ENCODE results near the gene MTUS2.
"Not testable (repeated sequence)": the region's sequence is repeated elsewhere in the genome, so short reads cannot be mapped to it uniquely, and the experiment has no call there.

The MTUS2 gene

GRCh38 chr13:29384466-29384865, 564.3 kb downstream of the MTUS2 start:
- Histone ChIP-seq H3K4me1 (ENCODE audit: control insufficient read depth, insufficient read depth, low read length, poor library complexity, severe bottlenecking) (no peaks in the 10 kb centered on the region), H3K36me3 (ENCODE audit: control insufficient read depth, insufficient read depth, low read length) (no peaks in the 10 kb centered on the region), H3K4me3 (ENCODE audit: insufficient read depth, low read depth, low read length, poor library complexity, severe bottlenecking) (no peak overlapping the region), H3K27ac (ENCODE audit: insufficient read depth, low read length, poor library complexity, severe bottlenecking) (no peak overlapping the region), H3K27me3 (replicated peaks; ENCODE audit: control insufficient read depth, insufficient read depth, low read length, poor library complexity, severe bottlenecking) (no peaks in the 10 kb centered on the region), H3K9me3 (ENCODE audit: control insufficient read depth, low read length) (no peaks in the 10 kb centered on the region)
- no peak for DNase-seq

GRCh38 chr13:29384871-29385270, 564.7 kb downstream of the MTUS2 start:
- DNase-seq, result no peak
- Histone ChIP-seq H3K27ac (ENCODE audit: insufficient read depth, low read length, poor library complexity, severe bottlenecking) (no peak overlapping the region), H3K4me3 (ENCODE audit: insufficient read depth, low read depth, low read length, poor library complexity, severe bottlenecking) (no peak overlapping the region), H3K27me3 (replicated peaks; ENCODE audit: control insufficient read depth, insufficient read depth, low read length, poor library complexity, severe bottlenecking) (no peaks in the 10 kb centered on the region), H3K9me3 (ENCODE audit: control insufficient read depth, low read length) (no peaks in the 10 kb centered on the region), H3K4me1 (ENCODE audit: control insufficient read depth, insufficient read depth, low read length, poor library complexity, severe bottlenecking) (no peaks in the 10 kb centered on the region), H3K36me3 (ENCODE audit: control insufficient read depth, insufficient read depth, low read length) (no peaks in the 10 kb centered on the region)

GRCh38 chr13:29386246-29386645, 566.1 kb downstream of the MTUS2 start:
- Histone ChIP-seq H3K4me3 (ENCODE audit: insufficient read depth, low read depth, low read length, poor library complexity, severe bottlenecking) (no peak overlapping the region), H3K9me3 (ENCODE audit: control insufficient read depth, low read length) (no peaks in the 10 kb centered on the region), H3K27me3 (replicated peaks; ENCODE audit: control insufficient read depth, insufficient read depth, low read length, poor library complexity, severe bottlenecking) (no peaks in the 10 kb centered on the region), H3K27ac (ENCODE audit: insufficient read depth, low read length, poor library complexity, severe bottlenecking) (no peak overlapping the region), H3K36me3 (ENCODE audit: control insufficient read depth, insufficient read depth, low read length) (no peaks in the 10 kb centered on the region), H3K4me1 (ENCODE audit: control insufficient read depth, insufficient read depth, low read length, poor library complexity, severe bottlenecking) (no peaks in the 10 kb centered on the region)
- no peak for DNase-seq

GRCh38 chr13:29390598-29390997, 570.5 kb downstream of the MTUS2 start:
- H3K4me3 ChIP-seq (ENCODE audit: insufficient read depth, low read depth, low read length, poor library complexity, severe bottlenecking); H3K4me1 ChIP-seq (ENCODE audit: control insufficient read depth, insufficient read depth, low read length, poor library complexity, severe bottlenecking); H3K27ac ChIP-seq (ENCODE audit: insufficient read depth, low read length, poor library complexity, severe bottlenecking); H3K36me3 ChIP-seq (ENCODE audit: control insufficient read depth, insufficient read depth, low read length); H3K27me3 ChIP-seq (replicated peaks; ENCODE audit: control insufficient read depth, insufficient read depth, low read length, poor library complexity, severe bottlenecking); DNase-seq; H3K9me3 ChIP-seq (ENCODE audit: control insufficient read depth, low read length): not testable (repeated sequence)

GRCh38 chr13:29396446-29396845, 576.3 kb downstream of the MTUS2 start:
- no peaks in the 10 kb centered on the region for H3K36me3 ChIP-seq (ENCODE audit: control insufficient read depth, insufficient read depth, low read length)
- H3K27me3 ChIP-seq (replicated peaks; ENCODE audit: control insufficient read depth, insufficient read depth, low read length, poor library complexity, severe bottlenecking), result no peaks in the 10 kb centered on the region
- H3K9me3 ChIP-seq (ENCODE audit: control insufficient read depth, low read length), result no peaks in the 10 kb centered on the region
- H3K4me1 ChIP-seq (ENCODE audit: control insufficient read depth, insufficient read depth, low read length, poor library complexity, severe bottlenecking), result no peaks in the 10 kb centered on the region
- H3K27ac ChIP-seq (ENCODE audit: insufficient read depth, low read length, poor library complexity, severe bottlenecking), result no peak overlapping the region
- no peak for DNase-seq
- H3K4me3 ChIP-seq (ENCODE audit: insufficient read depth, low read depth, low read length, poor library complexity, severe bottlenecking), result no peak overlapping the region

GRCh38 chr13:29397265-29397664, 577.1 kb downstream of the MTUS2 start:
- Histone ChIP-seq H3K36me3 (ENCODE audit: control insufficient read depth, insufficient read depth, low read length) (no peaks in the 10 kb centered on the region), H3K27me3 (replicated peaks; ENCODE audit: control insufficient read depth, insufficient read depth, low read length, poor library complexity, severe bottlenecking) (no peaks in the 10 kb centered on the region), H3K4me3 (ENCODE audit: insufficient read depth, low read depth, low read length, poor library complexity, severe bottlenecking) (no peak overlapping the region)

GRCh38 chr13:29402166-29402636, 582.1 kb downstream of the MTUS2 start:
- no peak overlapping the region for H3K27ac ChIP-seq (ENCODE audit: insufficient read depth, low read length, poor library complexity, severe bottlenecking)
- H3K36me3 ChIP-seq (ENCODE audit: control insufficient read depth, insufficient read depth, low read length), result no peaks in the 10 kb centered on the region
- H3K9me3 ChIP-seq (ENCODE audit: control insufficient read depth, low read length), result no peaks in the 10 kb centered on the region
- peaks cover 3% of the 10 kb centered on the region for H3K27me3 ChIP-seq (replicated peaks; ENCODE audit: control insufficient read depth, insufficient read depth, low read length, poor library complexity, severe bottlenecking)
- H3K4me3 ChIP-seq (ENCODE audit: insufficient read depth, low read depth, low read length, poor library complexity, severe bottlenecking), result no peak overlapping the region
- DNase-seq, result no peak
- no peaks in the 10 kb centered on the region for H3K4me1 ChIP-seq (ENCODE audit: control insufficient read depth, insufficient read depth, low read length, poor library complexity, severe bottlenecking)

More at GRCh38 chr13:29397265-29397664, 577.1 kb downstream of the MTUS2 start:
- DNase-seq, result no peak
- Histone ChIP-seq H3K4me1 (ENCODE audit: control insufficient read depth, insufficient read depth, low read length, poor library complexity, severe bottlenecking) (no peaks in the 10 kb centered on the region), H3K9me3 (ENCODE audit: control insufficient read depth, low read length) (no peaks in the 10 kb centered on the region), H3K27ac (ENCODE audit: insufficient read depth, low read length, poor library complexity, severe bottlenecking) (no peak overlapping the region)

- no peak overlapping the region for H3K27ac ChIP-seq (ENCODE audit: insufficient read depth, low read length, poor library complexity, severe bottlenecking)
- peaks cover 3% of the 10 kb centered on the region for H3K27me3 ChIP-seq (replicated peaks; ENCODE audit: control insufficient read depth, insufficient read depth, low read length, poor library complexity, severe bottlenecking)
- no peaks in the 10 kb centered on the region for H3K4me1 ChIP-seq (ENCODE audit: control insufficient read depth, insufficient read depth, low read length, poor library complexity, severe bottlenecking)
- H3K4me3 ChIP-seq (ENCODE audit: insufficient read depth, low read depth, low read length, poor library complexity, severe bottlenecking), result no peak overlapping the region
- H3K9me3 ChIP-seq (ENCODE audit: control insufficient read depth, low read length), result no peaks in the 10 kb centered on the region
- no peaks in the 10 kb centered on the region for H3K36me3 ChIP-seq (ENCODE audit: control insufficient read depth, insufficient read depth, low read length)
- no peak for DNase-seq
Measured at GRCh38 chr13:29405401-29405800, 585.3 kb downstream of the MTUS2 start.

GRCh38 chr13:29411481-29411880, 591.3 kb downstream of the MTUS2 start:
- H3K27me3 ChIP-seq (replicated peaks; ENCODE audit: control insufficient read depth, insufficient read depth, low read length, poor library complexity, severe bottlenecking), result no peaks in the 10 kb centered on the region
- no peak for DNase-seq
- H3K36me3 ChIP-seq (ENCODE audit: control insufficient read depth, insufficient read depth, low read length), result no peaks in the 10 kb centered on the region
- H3K27ac ChIP-seq (ENCODE audit: insufficient read depth, low read length, poor library complexity, severe bottlenecking), result no peak overlapping the region
- no peak overlapping the region for H3K4me3 ChIP-seq (ENCODE audit: insufficient read depth, low read depth, low read length, poor library complexity, severe bottlenecking)
- H3K4me1 ChIP-seq (ENCODE audit: control insufficient read depth, insufficient read depth, low read length, poor library complexity, severe bottlenecking), result no peaks in the 10 kb centered on the region
- H3K9me3 ChIP-seq (ENCODE audit: control insufficient read depth, low read length), result no peaks in the 10 kb centered on the region

- Histone ChIP-seq H3K27ac (ENCODE audit: insufficient read depth, low read length, poor library complexity, severe bottlenecking) (no peak overlapping the region), H3K36me3 (ENCODE audit: control insufficient read depth, insufficient read depth, low read length) (no peaks in the 10 kb centered on the region), H3K27me3 (replicated peaks; ENCODE audit: control insufficient read depth, insufficient read depth, low read length, poor library complexity, severe bottlenecking) (no peaks in the 10 kb centered on the region), H3K9me3 (ENCODE audit: control insufficient read depth, low read length) (no peaks in the 10 kb centered on the region), H3K4me3 (ENCODE audit: insufficient read depth, low read depth, low read length, poor library complexity, severe bottlenecking) (no peak overlapping the region), H3K4me1 (ENCODE audit: control insufficient read depth, insufficient read depth, low read length, poor library complexity, severe bottlenecking) (no peaks in the 10 kb centered on the region)
- no peak for DNase-seq
Measured at GRCh38 chr13:29418026-29418425, 597.9 kb downstream of the MTUS2 start.

- H3K36me3 ChIP-seq (ENCODE audit: control insufficient read depth, insufficient read depth, low read length), result no peaks in the 10 kb centered on the region
- no peaks in the 10 kb centered on the region for H3K9me3 ChIP-seq (ENCODE audit: control insufficient read depth, low read length)
- no peak for DNase-seq
- no peak overlapping the region for H3K27ac ChIP-seq (ENCODE audit: insufficient read depth, low read length, poor library complexity, severe bottlenecking)
- no peak overlapping the region for H3K4me3 ChIP-seq (ENCODE audit: insufficient read depth, low read depth, low read length, poor library complexity, severe bottlenecking)
- H3K27me3 ChIP-seq (replicated peaks; ENCODE audit: control insufficient read depth, insufficient read depth, low read length, poor library complexity, severe bottlenecking), result no peaks in the 10 kb centered on the region
- no peaks in the 10 kb centered on the region for H3K4me1 ChIP-seq (ENCODE audit: control insufficient read depth, insufficient read depth, low read length, poor library complexity, severe bottlenecking)
Measured at GRCh38 chr13:29421118-29421517, 601.0 kb downstream of the MTUS2 start.
